ENCODE measurements around the gene MYOG.
A peak's percentile ranks its signal among the peaks of the same experiment; 100 is the strongest.

The MYOG gene

GRCh38 chr1:203037509-203038190 lies 48.2 kb downstream of the MYOG start:
- DNase-seq, result peak; percentile 89 to 90
- TF ChIP-seq GATA1 (IDR thresholded peaks at IDR 0.05; ENCODE audit: low read depth, low read length) (no peak), POLR2A (IDR thresholded peaks at IDR 0.05; ENCODE audit: low read length) (no peak)

GRCh38 chr1:203036537-203036936 lies 49.3 kb downstream of the MYOG start:
- TF ChIP-seq GATA1 (IDR thresholded peaks at IDR 0.05; ENCODE audit: low read depth, low read length) (no peak), POLR2A (IDR thresholded peaks at IDR 0.05; ENCODE audit: low read length) (no peak)
- peak; percentile 16 to 33 for DNase-seq

- DNase-seq, result no peak
- TF ChIP-seq POLR2A (IDR thresholded peaks at IDR 0.05; ENCODE audit: low read length) (no peak), GATA1 (IDR thresholded peaks at IDR 0.05; ENCODE audit: low read depth, low read length) (no peak)
These were observed 49.7 kb downstream of the MYOG start for GRCh38 chr1:203036135-203036534.

GRCh38 chr1:203035111-203036000 lies 50.5 kb downstream of the MYOG start:
- DNase-seq, result no peak
- TF ChIP-seq GATA1 (IDR thresholded peaks at IDR 0.05; ENCODE audit: low read depth, low read length) (no peak), POLR2A (IDR thresholded peaks at IDR 0.05; ENCODE audit: low read length) (no peak)

- TF ChIP-seq POLR2A (IDR thresholded peaks at IDR 0.05; ENCODE audit: low read length) (no peak), GATA1 (IDR thresholded peaks at IDR 0.05; ENCODE audit: low read depth, low read length) (no peak)
- DNase-seq, result no peak
These were observed 51.2 kb downstream of the MYOG start for GRCh38 chr1:203034422-203035110.

GRCh38 chr1:203033917-203034316 lies 51.9 kb downstream of the MYOG start:
- no peak for DNase-seq
- TF ChIP-seq POLR2A (IDR thresholded peaks at IDR 0.05; ENCODE audit: low read length) (no peak), GATA1 (IDR thresholded peaks at IDR 0.05; ENCODE audit: low read depth, low read length) (no peak)

GRCh38 chr1:203033287-203033686 lies 52.5 kb downstream of the MYOG start:
- TF ChIP-seq GATA1 (IDR thresholded peaks at IDR 0.05; ENCODE audit: low read depth, low read length) (no peak), POLR2A (IDR thresholded peaks at IDR 0.05; ENCODE audit: low read length) (no peak)
- DNase-seq, result no peak
